ENCODE data around the gene BPIFB4.
A peak's percentile ranks its signal among the peaks of the same experiment; 100 is the strongest.
"Not testable (repeated sequence)": the region's sequence is repeated elsewhere in the genome, so short reads cannot be mapped to it uniquely, and the experiment has no call there.

The BPIFB4 gene

DNA sequence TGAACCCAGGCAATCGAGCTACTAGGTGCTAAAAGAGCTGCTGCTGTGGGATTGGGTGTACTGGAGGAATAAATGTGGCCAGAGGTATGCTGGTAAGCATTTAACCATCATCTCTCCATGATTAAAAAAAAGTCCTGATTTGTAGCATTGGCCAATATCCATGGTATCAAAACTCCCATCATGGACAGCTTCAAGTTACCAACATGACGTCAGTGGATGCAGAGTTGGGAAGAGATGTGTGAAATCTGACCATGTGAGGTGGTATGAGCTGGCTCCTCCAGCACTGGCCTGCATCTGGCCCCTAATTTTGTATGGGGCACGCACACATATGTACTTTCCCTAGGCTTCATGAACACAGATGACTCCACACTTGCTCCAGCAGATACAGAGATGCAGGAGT lies 11.7 kb downstream of the BPIFB4 start:
- DNase-seq, result no peak

DNA sequence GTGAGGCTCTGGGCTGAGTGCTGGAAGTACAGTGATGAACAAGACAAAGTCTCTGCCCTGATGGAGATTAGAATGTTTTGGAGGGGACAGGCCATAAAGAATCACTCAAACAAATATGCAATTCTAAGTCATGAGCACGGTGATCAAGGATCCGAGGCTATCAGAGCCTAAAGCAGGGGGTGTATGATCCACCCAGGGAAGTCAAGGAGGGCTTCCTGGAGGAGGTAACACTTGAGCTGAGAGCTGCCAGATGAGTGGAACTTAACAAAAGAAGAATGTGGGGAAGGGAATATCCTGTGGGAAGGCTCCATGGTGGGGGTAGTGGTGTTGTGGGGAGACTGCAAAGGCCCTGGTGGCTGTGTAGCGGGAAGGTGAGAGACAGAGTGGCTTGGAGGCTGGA lies 12.2 kb downstream of the BPIFB4 start:
- no peak for DNase-seq

DNA sequence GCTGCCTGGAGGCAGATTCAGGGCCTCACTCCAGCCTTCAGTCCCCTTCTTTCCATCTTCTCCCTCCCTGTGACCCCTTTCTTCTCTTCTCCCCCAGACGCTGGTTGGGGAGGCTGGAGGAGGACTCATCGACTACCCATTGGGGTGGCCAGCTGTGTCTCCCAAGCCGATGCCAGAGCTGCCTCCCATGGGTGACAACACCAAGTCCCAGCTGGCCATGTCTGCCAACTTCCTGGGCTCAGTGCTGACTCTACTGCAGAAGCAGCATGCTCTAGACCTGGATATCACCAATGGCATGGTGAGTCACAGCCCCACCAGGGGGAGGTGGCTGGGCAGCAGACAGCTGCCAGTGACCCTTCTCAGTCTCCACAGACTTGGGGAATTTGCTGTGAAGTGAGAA lies 12.9 kb downstream of the BPIFB4 start:
- no peak for DNase-seq

DNA sequence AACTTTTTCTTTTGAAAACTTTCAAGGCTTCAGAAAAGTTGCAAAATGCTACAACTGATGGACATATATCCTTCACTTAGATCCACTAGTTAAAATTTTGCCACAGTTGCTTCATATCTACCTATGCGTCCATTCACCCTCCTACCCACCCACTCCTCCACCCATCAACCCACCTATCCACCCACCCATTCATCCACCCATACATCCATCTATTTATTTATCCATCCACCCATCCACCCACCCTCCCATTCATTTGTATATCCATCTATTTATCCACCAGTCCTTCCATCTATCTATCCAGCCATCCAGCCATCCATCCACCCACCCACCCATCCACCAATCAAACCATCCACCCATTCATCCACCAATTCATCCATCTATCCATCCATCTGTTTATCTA lies 13.6 kb downstream of the BPIFB4 start:
- DNase-seq, result no peak

DNA sequence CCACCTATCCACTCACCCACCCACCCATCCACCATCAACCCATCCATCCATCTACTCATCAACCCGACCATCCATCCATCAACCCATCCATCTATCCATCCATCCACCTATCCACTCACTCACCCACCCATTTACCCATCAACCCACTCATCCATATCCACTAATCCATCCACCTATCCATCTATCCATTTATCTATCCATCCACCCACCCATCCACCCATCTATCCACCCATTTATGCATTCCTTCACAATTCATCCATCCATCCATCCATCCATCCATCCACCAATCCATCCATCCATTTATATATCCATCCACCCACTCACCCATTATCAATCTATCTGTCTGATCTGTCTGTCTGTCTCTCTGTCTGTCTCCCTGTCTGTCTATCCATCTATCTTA lies 14.1 kb downstream of the BPIFB4 start:
- DNase-seq, result no peak

DNA sequence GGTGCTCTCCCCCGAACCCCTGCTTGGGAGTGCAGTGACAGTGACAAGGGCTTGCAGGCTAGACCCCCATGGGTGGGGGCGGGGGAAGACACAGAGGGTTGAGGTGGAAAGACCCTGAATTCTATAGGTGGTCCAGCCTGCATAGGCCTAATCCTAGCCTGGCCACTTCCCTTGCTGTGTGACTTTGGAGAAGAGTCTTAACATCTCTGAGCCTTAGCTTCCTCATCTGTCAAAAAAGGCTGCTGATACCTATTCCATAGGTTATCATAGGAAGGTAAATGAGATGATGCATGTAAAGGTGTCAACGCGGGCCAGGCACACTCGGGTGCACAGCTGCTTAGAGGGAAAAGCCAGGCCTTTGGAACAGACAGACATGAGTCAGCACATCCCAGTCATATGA lies 15.8 kb downstream of the BPIFB4 start:
- DNase-seq, result no peak

DNA sequence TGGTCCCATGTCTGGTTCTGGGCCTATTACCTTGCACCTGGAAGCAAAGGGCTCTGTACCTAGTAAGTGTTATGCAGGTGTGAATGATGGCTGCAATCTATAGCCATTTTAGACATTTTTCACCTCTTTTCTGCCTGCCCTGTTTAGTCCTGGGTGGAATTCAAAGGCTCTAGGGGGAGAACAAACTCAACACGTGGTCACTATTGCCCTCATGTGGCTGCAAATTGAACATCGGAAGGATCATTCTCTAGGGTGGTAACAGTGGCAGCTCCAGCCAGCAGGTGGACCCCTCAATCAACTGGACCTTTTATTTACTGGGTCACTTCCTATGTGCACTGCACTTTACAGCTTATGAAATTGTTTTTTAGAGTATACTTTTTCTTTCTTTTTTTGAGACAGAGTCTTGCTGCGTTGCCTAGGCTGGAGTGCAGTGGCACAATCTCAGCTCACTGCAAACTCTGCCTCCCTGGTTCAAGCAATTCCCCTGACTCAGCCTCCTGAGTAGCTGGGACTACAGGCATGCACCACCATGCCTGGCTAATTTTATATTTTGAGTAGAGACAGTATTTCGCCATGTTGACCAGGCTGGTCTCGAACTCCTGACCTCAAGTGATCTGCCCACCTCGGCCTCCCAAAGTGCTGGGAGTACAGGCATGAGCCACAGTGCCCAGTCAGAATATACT lies 16.6 kb downstream of the BPIFB4 start:
- DNase-seq, result peak; percentile 33

DNA sequence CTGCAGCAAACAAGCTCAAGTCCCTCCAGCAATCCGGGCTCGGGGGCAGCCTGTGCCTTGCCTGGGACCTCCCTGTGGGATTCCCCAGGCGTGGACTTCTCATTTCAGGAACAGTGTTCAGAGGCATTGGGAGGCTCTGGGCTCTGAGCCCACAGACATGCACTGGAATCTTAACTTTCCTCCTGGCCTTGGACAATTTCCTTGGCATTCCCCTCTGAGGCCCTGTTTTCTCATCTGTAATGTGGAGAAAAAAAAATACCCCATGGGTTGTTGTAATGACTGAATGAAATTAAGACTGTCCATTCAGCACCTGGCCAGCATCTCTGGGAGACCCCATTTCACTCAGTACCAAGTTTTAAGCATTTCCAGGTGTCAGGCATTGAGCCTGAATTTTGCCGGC lies 17.6 kb downstream of the BPIFB4 start:
- DNase-seq, result no peak

DNA sequence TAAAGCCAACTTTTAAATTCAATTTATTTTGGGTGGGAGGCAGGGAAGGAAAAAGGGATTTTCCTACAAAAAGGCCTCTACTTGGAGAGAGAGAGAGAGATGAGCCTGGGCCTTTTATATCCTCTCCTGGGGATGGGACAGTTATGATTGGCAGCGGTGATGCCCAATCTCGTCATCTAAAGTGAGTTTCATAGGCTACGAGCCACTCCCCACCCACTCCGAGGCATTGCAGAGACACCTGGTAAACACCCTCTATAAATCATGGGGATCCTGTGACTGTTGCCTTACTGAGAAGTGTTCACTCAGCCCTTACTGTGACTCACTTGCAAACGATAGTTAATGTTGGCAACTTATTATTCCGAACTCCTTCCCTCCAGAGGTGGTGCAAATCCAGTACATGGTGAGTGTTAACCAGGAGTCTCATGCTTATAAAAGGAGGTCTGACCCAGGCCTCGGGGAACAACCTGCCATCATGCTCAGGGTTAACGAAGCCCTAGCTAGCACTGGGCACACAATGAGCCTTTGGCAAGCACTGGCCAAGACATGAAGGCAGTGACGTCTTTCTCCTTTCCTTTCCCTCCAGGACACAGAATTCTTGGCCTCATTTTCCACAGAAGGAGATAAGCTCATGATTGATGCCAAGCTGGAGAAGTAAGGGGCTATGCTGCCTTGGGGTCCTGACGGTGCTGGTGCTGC lies 20.5 kb downstream of the BPIFB4 start:
- no peak for DNase-seq

DNA sequence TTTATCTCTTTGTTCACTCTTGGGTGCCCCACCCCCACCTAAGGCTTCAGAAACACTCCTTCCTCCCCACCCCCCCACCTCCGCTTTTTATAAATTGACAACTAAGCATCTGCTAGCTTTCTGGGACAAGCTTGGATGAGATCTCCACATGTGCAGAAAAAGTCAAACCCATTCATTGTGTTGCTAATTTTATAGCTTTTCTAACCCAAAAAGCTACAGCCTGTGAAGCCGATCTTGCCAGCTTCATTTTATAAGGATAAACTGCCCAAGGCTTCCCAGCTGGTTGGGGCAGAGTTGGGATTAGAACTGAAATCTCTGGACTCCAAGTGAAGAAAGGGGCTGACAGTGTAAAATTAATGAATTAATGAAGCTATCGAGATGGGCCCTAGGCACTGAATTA lies 24.1 kb downstream of the BPIFB4 start:
- DNase-seq, result no peak

DNA sequence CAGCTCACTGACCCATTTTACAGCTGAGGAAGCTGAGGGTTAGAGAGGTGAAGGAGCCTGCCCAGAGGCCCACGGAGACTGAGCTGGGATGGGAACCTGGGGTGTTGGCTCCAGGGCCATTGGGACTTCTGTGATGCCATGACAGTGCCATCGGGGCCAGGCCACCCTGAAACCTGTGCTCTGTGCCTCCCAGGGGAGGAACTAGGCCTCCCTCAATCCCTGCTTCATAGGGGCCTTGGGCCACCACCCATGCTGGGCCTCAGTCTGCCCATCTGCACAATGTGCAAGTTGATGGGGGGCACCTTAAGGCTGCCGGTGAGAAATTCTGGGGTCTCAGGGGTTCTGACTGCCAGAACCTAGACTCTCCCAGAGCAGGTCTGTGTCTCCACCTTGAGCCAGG lies 24.9 kb downstream of the BPIFB4 start:
- DNase-seq, result no peak

DNA sequence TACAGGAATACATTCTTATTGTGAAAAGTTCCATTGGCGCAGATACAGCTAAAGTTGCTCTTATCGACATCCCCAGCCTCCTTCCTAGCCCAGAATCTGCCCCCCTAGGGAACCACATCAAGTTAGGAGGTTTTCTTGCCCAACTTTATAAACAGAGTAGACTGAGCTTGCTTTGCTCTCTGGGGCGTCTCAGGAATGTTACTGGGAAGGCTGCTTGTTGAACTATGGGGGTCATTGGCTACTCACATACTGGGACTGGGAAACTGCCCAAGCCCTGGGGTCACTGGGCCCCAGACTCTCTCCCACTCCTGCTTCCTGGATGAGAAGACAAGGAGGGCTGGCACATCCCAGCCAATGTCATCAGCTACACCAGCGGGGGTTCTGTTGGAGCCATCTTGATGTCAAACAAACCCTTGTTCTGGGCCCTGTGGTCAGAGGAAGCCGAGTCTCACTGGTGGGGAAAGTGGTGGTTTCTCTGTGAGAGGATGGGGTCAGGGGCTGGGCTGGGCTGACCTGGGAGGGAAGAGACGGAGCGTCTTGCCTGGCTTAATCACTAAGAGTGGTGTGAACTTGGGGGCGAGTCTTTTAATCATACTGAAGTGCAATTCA lies 26.0 kb downstream of the BPIFB4 start:
- no peak for DNase-seq

DNA sequence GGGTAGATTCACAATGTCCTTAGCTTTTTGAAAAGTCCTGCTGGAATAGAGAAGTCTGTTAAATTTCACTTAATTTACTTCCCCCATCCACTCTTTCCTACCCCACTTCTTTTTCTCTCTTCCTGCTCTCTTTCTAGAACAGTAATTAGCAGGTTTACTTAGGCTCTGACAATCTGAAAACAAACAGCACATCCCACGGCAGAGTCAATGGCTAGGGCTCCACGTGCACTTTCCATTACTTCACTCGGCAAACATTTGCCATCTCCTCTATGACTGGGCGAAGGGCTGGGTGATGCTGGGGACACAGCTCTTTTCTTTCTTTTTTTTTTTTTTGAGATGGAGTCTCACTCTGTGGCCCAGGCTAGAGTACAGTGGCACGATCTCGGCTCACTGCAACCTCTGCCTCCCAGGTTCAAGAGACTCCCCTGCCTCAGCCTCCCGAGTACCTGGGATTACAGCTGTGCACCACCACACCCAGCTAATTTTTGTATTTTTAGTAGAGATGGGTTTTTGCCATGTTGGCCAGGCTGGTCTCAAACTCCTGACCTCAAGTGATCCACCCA lies 26.7 kb downstream of the BPIFB4 start:
- DNase-seq, result not testable (repeated sequence)

DNA sequence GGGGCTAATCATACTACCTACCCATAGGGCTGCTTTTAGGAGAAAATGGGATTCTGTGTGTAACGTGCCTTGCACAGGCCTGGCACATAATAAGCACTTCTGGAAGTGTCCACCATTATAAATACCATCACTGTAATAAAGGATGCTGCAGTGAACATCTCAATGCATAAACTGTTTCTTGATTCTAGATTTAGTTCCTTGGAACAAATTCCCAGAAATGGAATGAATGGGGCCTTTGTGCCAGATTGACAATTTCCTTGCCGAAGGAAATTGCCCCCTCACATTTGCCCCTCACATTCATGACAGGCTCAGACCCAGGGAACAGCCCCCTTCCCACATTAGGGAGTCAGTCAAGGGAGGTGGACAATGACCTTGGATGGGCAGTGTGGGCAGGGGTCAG lies 29.2 kb downstream of the BPIFB4 start:
- DNase-seq, result no peak

DNA sequence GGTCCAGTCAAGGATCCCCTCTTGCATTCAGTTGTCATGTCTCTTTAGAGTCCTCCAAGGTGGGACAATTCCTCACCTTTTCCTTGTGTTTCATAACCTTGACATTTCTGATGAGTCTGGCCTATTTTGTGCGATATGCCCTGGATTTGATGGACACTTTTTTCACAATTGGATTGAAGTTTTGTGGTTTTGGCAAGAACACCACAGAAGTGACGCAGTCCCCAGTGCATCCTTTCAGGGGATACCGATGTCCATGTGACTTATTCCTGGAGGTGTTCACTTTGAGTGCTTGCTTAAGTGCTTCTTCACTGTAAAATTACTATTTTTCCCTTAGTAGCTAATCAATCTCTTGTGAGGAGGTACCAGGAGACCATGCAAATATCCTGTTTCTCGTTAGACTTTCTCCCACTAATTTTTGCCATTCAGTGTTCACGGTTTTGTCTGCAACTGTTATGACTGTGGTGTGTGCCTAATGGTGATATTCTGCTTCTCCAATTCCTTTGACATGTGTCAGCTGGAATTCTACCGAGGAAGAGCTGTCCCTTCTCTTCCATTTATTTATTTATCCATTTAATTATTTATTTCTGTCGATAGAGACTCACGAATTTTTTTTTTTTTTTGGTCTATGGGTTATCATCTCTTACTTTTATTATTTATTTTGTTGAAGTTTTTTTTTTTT lies 30.8 kb downstream of the BPIFB4 start:
- DNase-seq, result no peak

DNA sequence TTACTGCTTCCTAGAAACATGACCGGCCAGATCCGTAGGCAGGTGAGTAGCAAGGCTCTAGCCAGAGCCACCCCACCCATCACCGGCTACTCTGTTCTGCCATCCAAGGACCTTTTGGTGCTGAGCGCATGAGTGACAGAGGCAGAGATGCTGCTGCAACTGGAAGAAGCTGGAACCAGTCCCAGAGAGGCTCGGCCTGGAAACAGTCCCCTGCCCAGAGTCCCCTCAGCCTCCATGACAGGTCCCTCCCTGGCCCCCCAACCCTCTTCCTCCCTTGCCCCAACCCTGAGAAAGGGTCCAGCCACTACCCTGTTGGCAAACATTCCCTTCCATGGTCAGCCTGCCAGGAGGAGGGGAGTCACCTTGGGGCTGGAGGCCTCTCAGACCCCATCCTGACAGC lies 31.9 kb downstream of the BPIFB4 start:
- no peak for DNase-seq

DNA sequence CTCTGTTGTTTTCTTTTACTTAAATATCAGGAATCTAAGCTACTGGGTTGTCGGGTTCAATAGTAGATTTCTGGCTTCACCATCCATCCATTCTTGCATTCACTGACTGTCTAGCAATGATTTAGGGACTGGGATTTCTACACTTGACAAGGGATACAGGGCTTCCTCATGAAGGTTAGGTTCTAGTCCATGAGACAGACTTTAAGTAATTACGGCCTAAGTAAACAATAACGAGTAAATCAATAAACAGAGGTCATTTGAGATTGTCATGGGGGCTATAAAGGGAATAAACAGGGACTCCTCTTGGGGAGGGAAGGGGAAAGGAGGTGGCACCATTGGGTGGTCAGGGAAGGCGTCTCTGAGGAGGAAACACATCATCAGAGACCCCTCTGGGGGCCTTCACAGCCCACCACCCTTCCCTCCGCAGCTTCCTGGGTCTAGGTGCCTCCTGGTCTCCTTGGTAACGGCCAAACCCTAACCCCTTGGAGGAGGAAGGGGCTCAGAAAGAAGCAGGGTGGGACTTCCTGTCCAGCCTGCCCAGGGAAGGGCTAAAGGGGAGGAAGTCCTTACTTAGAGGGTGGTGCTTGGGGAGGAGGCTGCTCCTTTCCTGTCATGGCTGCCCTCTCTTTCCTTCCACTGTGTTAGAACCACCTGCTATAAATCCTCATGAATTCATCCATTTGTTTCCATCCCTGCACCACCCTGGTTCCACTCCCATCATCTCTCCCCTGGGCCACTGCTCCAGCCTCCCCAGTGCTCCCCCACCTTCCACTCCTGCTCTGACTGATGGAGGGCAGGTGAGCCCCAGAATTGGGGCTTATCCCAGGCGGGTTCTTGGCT lies 33.3 kb downstream of the BPIFB4 start:
- DNase-seq, result no peak

DNA sequence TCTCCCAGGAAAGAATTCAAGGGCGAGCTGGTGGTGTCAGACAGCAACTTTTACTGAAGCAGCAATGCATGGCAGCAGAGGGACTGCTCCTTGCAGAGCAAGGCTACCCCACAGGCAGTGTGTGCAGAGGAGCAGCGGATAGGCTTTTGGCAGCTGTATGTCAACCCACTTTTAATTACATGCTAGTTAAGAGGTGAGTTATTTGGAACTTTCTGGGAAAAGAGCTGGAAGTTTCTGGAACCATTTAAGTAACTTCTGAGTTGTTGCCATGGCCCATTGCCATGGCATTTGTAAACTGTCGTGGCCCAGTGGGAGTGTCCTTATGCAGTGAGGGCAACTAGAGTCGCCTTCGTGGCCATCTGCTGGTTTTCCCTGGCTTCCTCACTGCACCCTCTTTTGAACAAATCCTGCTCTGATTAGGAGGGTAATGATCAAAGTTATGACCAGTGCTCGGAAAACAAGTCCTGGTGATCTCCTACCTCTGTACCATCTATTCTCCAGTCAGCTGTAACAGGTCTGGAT lies 34.0 kb downstream of the BPIFB4 start:
- no peak for DNase-seq

DNA sequence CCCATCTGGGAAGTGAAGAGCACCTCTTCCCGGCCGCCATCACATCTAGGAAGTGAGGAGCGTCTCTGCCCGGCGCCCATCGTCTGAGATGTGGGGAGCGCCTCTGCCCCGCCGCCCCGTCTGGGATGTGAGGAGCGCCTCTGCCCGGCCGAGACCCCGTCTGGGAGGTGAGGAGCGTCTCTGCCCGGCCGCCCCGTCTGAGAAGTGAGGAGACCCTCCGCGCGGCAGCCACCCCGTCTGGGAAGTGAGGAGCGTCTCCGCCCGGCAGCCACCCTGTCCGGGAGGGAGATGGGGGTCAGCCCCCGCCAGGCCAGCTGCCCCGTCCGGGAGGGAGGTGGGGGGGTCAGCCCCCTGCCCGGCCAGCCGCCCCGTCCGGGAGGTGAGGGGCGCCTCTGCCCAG lies 36.1 kb downstream of the BPIFB4 start:
- DNase-seq, result not testable (repeated sequence)

DNA sequence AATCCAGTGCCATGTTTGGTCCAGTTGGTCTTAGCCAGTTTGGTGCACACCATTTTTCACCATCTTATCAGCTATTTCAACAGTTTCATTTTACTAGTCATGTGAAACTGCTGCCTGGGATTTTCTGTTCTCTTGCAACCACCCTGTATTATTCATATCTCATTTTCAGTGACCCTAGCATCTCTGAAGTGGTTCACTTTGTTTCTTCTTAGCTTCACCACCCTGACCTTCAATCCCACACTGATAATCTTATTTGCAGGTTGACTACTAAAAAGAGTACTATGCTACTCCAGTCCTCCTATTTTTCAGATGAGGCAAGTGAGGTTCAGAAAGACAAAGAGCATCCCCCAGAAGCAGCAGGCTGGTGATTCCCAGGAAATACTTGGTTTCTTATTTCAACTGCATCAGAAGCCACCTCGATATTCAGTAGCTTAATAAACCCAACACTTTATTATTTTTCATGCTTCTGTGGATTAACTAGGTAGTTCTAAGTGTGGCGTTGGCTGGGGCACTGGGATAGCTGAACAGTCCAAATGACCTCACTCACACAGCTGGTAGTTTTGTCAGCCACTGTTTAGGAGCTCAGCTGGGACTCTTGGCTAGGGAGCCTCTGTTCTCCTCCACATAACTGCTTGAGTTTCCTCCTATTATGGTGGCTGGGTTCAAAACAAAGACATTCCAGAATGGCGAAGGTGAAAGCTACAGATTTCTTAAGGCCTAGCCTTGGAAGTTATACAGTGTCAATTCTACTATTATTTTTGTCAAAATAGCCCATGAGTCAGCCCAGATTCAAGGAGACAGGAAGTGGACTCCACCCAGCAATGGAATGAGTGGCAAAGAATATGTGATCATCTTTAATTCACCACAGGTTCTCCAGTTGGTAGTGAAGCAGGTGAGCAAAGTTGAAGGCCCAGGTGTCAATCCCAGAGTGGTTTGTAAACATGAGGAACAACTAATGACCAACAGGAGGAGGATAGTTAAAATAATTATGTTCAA lies 40.6 kb downstream of the BPIFB4 start:
- no peak for DNase-seq

DNA sequence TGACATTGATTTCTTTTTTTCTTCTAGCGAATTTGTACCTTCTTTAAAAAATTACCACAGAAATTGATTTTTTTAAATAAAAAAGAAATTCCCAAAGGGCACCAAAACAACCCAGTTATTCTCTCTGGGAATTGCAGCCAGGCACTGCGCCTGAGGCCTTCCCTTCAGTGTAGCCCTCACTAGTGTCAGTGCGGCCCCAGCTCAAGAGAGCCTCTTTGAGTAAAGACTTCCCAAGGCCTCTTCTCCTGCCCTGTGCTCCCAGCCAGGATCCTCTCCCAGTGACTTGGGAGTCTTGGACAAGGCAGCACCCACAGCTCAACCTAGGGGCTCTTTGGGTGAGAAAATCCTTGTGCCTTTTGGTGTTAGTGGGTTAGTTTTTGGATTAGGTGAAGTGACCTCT lies 41.5 kb downstream of the BPIFB4 start:
- DNase-seq, result no peak
